Ovary (tissue), 9 donors: ENCODE data around the gene RNASE13. TPM values are rescaled to one million over a fixed set of nuclear protein-coding genes. Genes with fewer than 3 reads are reported as not detected.

Source experiments
- DNase-seq, 5 donors: peaks; one replicate each; pipeline ENCODE4 v3.0.0-alpha.2; 2019 to 2020
- H3K27ac ChIP-seq, 2 donors: fragments of 200-600 bp; one replicate each; pipeline versions ENCODE4 v1.5.1 to v1.8.0; 2019 to 2022
- H3K27me3 ChIP-seq: fragments of 200-600 bp; one replicate; pipeline ENCODE4 v1.8.0; 2022
- H3K36me3 ChIP-seq: fragments of 200-600 bp; sonication (generic); one replicate; pipeline ENCODE4 v1.5.1; 2019
- H3K4me1 ChIP-seq: one replicate; pipeline ENCODE4 v1.8.1; 2013; ENCODE audit warnings: mild to moderate bottlenecking, moderate library complexity; ENCODE audit not compliant: insufficient read depth
- H3K4me3 ChIP-seq: fragments of 200-600 bp; sonication (generic); one replicate; pipeline ENCODE4 v1.5.1; 2017
- H3K9me3 ChIP-seq, 2 donors: fragments of 200-600 bp in 1 of 2; sonication (generic) in 1 of 2; one replicate each; pipeline versions ENCODE4 v1.5.1 to v1.8.1; 2013 to 2019; ENCODE audit warnings: mild to moderate bottlenecking in 1 of 2, moderate library complexity in 1 of 2
- CTCF ChIP-seq, 3 donors: fragments of 450-650 bp in 2 of 3; fragments of 200-600 bp in 1 of 3; IDR thresholded peaks; one replicate each; pipeline versions ENCODE4 v1.5.1 to v1.8.0; 2016 to 2022; ENCODE audit warnings: antibody characterized with exemption in 3 of 3, mild to moderate bottlenecking in 1 of 3
- EP300 ChIP-seq: sonication (generic); formaldehyde crosslinking; IDR thresholded peaks from one replicate; pipeline ENCODE4 v1.6.1; 2017; ENCODE audit warnings: antibody characterized with exemption
- POLR2A ChIP-seq: fragments of 450-650 bp; IDR thresholded peaks from one replicate; pipeline ENCODE4 v1.6.1; 2017; ENCODE audit warnings: antibody characterized with exemption, mild to moderate bottlenecking, moderate library complexity
- WGBS, 3 donors: extraction: QIAGEN DNeasy Blood & Tissue Kit in 1 of 3; methylation state at CpG; one replicate each; pipeline versions ENCODE4 v1.1.5 to v1.1.7; 2013 to 2017; 5-methylcytosine and 5-hydroxymethylcytosine counted together
- intact Hi-C, 4 donors: fragments of 100-400 bp; cut with DNase I; formaldehyde crosslinking; loops; one replicate each; pipeline versions ENCODE4 v1.11.0 to v1.15.1; 2022 to 2023
- polyA plus RNA-seq, 2 donors: library from polyadenylated mRNA; stranded (reverse); fragments of 200-250 nt in 1 of 2; fragments of 350-450 nt in 1 of 2; fragmentation: Illumina TruSeq in 1 of 2; extraction: RNeasy Lipid Tissue Mini Kit (QIAGEN cat#74804) in 1 of 2; gene quantifications; one replicate each; pipeline ENCODE4 v1.2.3, GENCODE V29; 2013 to 2014
- total RNA-seq, 7 donors: library from RNA; depleted of rRNA in 2 of 7; stranded (reverse); fragments of >200 nt in 2 of 7; fragmentation: NEBNext Ultra II Directional in 3 of 7; extraction: Animal tissue kit (Norgen Biotek cat#: 25700) in 3 of 7; gene quantifications; one replicate each; pipeline versions ENCODE4 v1.1.0 to v1.2.4, GENCODE V29; 2016 to 2023
- donor health status: DM: no; HTN: no; CAD: no; lungs with moderate emphysema.
- donor health status: DM: no; HTN: no; CAD: no.
- donor health status: Bipolar disorder and iron deficiency.
- donor health status: DM: yes; HTN: yes; CAD: no.
- donor health status: DM: no; HTN: no; CAD: no.
- donor health status: DM: yes; HTN: yes; CAD: no.

RNASE13 gene
- total and polyA plus RNA-seq, 9 donors: not detected

GRCh38 chr14:21078726-21079125 lies 44.1 kb upstream of the RNASE13 start:
- no peak overlapping the region for H3K4me3 ChIP-seq
- no peaks in the 10 kb centered on the region for H3K9me3 ChIP-seq
- no peaks in the 10 kb centered on the region for H3K4me1 ChIP-seq
- TF ChIP-seq EP300 (no peak), POLR2A (no peak), CTCF (IDR thresholded peaks at IDR 0.05) (no peak)
- no peak for DNase-seq
- 80 to 85% (median 82%) methylated on average over 10 of the region's 10 CpGs for WGBS, 3 donors
- intact Hi-C loops: no loop called here
- no peaks in the 10 kb centered on the region for H3K27me3 ChIP-seq
- H3K36me3 ChIP-seq: no peaks in the 10 kb centered on the region
- H3K27ac ChIP-seq: no peak overlapping the region

GRCh38 chr14:21078287-21078686 lies 43.7 kb upstream of the RNASE13 start:
- TF ChIP-seq CTCF (IDR thresholded peaks at IDR 0.05): no peak
- TF ChIP-seq POLR2A: no peak
- TF ChIP-seq EP300: no peak
- DNase-seq: no peak
- no peaks in the 10 kb centered on the region for H3K9me3 ChIP-seq
- H3K36me3 ChIP-seq: no peaks in the 10 kb centered on the region
- no peaks in the 10 kb centered on the region for H3K27me3 ChIP-seq
- H3K27ac ChIP-seq: no peak overlapping the region
- 79 to 85% (median 83%) methylated on average over 5 of the region's 5 CpGs for WGBS, 3 donors
- intact Hi-C loops: no loop called here
- no peak overlapping the region for H3K4me3 ChIP-seq
- no peaks in the 10 kb centered on the region for H3K4me1 ChIP-seq

- H3K4me3 ChIP-seq: no peak overlapping the region
- no peaks in the 10 kb centered on the region for H3K4me1 ChIP-seq
- TF ChIP-seq CTCF (IDR thresholded peaks at IDR 0.05): no peak
- 88 to 96% (median 94%) methylated on average over 2 of the region's 2 CpGs for WGBS, 3 donors
- no peak overlapping the region for H3K27ac ChIP-seq
- no peaks in the 10 kb centered on the region for H3K27me3 ChIP-seq
- no peak for DNase-seq
- no peaks in the 10 kb centered on the region for H3K9me3 ChIP-seq
- H3K36me3 ChIP-seq: no peaks in the 10 kb centered on the region
- intact Hi-C loops: no loop called here
These were observed 43.1 kb upstream of the RNASE13 start for GRCh38 chr14:21077672-21078071.

- intact Hi-C loops: no loop called here
These were observed 41.3 kb upstream of the RNASE13 start for GRCh38 chr14:21075719-21076437.

More at GRCh38 chr14:21075719-21076437, 41.3 kb upstream of the RNASE13 start:
- Histone ChIP-seq H3K4me3 (no peak overlapping the region), H3K36me3 (no peaks in the 10 kb centered on the region), H3K4me1 (peaks cover 1% of the 10 kb centered on the region), H3K27ac (no peak overlapping the region), H3K9me3 (no peaks in the 10 kb centered on the region), H3K27me3 (no peaks in the 10 kb centered on the region)
- WGBS, 3 donors: 75 to 81% (median 77%) methylated on average over 9 of the region's 9 CpGs
- TF ChIP-seq EP300 (no peak), POLR2A (no peak), CTCF (IDR thresholded peaks at IDR 0.05) (no peak)
- no peak for DNase-seq
